ENCODE measurements around the gene TNIK. TPM values are rescaled to one million over a fixed set of nuclear protein-coding genes. Genes with fewer than 3 reads are reported as not detected.
A peak's percentile ranks its signal among the peaks of the same experiment; 100 is the strongest.

Gene TNIK
- total RNA-seq, 1 experiment from 2014 or later, result 7.0 TPM

DNA sequence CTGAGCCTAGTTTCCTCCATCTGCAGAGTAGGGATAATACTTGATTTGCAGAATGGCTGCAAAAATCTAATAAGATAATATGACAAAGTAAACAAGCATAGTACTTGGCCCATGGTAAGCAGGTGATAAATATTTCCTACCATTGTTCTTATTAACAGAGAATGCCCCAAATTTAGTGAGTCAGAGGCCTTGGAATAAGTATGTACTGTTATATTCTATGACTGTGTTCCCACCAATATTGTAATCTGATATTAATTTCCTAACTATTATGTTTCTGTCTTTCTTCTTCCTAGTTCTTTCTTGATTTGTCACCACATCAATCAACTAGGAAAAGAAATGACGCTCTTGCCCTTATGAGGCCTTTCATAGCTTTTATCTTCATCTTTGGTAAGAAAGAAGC is 255.3 kb downstream of the TNIK start:
- POLR2A ChIA-PET (ENCODE audit: unreplicated experiment), result no interaction called here
- intact Hi-C loops (cut with micrococcal nuclease), result no loop called here
- no peak overlapping the region for H3K4me3 ChIP-seq (ENCODE audit: low read length)

DNA sequence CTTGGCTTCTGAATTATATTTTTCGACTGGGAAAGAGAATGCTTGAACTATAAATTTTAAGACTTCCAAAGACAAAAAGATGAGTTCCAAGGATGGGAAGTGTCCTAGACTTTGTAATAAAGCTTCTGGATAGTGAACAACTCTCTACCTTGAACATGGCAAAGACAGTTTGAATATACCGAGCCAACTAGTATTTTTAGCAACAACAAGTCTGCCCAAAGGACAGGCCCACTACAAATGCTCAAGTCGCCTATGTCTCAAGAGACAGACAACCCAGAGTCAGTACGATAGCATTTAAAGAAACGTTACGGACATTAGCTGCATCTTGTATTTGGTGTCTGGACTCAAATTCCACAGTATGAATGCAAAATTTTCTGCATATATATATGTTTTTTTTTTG is 258.4 kb downstream of the TNIK start:
- Histone ChIP-seq H3K4me3 (ENCODE audit: low read length) (no peak overlapping the region), H3K27ac (ENCODE audit: low read length) (no peak overlapping the region), H3K36me3 (ENCODE audit: low read depth, low read length) (no peaks in the 10 kb centered on the region), H3K79me2 (ENCODE audit: low read length) (no peaks in the 10 kb centered on the region), H3K9ac (ENCODE audit: low read length) (no peak overlapping the region), H3K9me3 (ENCODE audit: low read length) (no peaks in the 10 kb centered on the region), H3K27me3 (ENCODE audit: low read length) (no peaks in the 10 kb centered on the region), H4K20me1 (ENCODE audit: low read length) (no peaks in the 10 kb centered on the region), H2AFZ (ENCODE audit: low read length) (no peak overlapping the region), H3F3A (ENCODE audit: low read length, unreplicated experiment) (peaks cover 4% of the 10 kb centered on the region), H3K9me2 (replicated peaks; ENCODE audit: low read length) (no peaks in the 10 kb centered on the region), H3K4me1 (ENCODE audit: insufficient read depth, low read length) (peaks cover 26% of the 10 kb centered on the region), H3K4me2 (ENCODE audit: low read length) (no peak overlapping the region)
- DNase-seq, result no peak
- BruUV-seq (replicated peaks), result no TSS peak
- no peak for TF ChIP-seq EZH2 (IDR thresholded peaks at IDR 0.05; ENCODE audit: low read length, unreplicated experiment)
- TF ChIP-seq, protein P1, sequence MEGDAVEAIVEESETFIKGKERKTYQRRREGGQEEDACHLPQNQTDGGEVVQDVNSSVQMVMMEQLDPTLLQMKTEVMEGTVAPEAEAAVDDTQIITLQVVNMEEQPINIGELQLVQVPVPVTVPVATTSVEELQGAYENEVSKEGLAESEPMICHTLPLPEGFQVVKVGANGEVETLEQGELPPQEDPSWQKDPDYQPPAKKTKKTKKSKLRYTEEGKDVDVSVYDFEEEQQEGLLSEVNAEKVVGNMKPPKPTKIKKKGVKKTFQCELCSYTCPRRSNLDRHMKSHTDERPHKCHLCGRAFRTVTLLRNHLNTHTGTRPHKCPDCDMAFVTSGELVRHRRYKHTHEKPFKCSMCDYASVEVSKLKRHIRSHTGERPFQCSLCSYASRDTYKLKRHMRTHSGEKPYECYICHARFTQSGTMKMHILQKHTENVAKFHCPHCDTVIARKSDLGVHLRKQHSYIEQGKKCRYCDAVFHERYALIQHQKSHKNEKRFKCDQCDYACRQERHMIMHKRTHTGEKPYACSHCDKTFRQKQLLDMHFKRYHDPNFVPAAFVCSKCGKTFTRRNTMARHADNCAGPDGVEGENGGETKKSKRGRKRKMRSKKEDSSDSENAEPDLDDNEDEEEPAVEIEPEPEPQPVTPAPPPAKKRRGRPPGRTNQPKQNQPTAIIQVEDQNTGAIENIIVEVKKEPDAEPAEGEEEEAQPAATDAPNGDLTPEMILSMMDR (conservative IDR thresholded peaks at IDR 0.05; ENCODE audit: low read depth, low read length), result no peak
- no peak for TF ChIP-seq EZH2phosphoT487 (IDR thresholded peaks at IDR 0.05; ENCODE audit: borderline replicate concordance, low read length)
- CTCF ChIA-PET, result no interaction called here
- POLR2A ChIA-PET (ENCODE audit: unreplicated experiment), result no interaction called here
- ATAC-seq, result no peak
- intact Hi-C loops (cut with micrococcal nuclease), result no loop called here

More for the DNA sequence above, 255.3 kb downstream of the TNIK start:
- Histone ChIP-seq H3K4me2 (ENCODE audit: low read length) (no peak overlapping the region), H3K27ac (ENCODE audit: low read length) (no peak overlapping the region), H3K4me1 (ENCODE audit: insufficient read depth, low read length) (peaks cover 13% of the 10 kb centered on the region), H4K20me1 (ENCODE audit: low read length) (no peaks in the 10 kb centered on the region), H2AFZ (ENCODE audit: low read length) (no peak overlapping the region), H3K9me2 (replicated peaks; ENCODE audit: low read length) (no peaks in the 10 kb centered on the region), H3K27me3 (ENCODE audit: low read length) (no peaks in the 10 kb centered on the region), H3K9ac (ENCODE audit: low read length) (no peak overlapping the region), H3F3A (ENCODE audit: low read length, unreplicated experiment) (no peaks in the 10 kb centered on the region), H3K79me2 (ENCODE audit: low read length) (no peaks in the 10 kb centered on the region), H3K36me3 (ENCODE audit: low read depth, low read length) (no peaks in the 10 kb centered on the region), H3K9me3 (ENCODE audit: low read length) (no peaks in the 10 kb centered on the region)
- ATAC-seq (peak; percentile 80), DNase-seq (peak; percentile 51)
- no TSS peak for BruUV-seq (replicated peaks)
- CTCF ChIA-PET, result no interaction called here
- TF ChIP-seq, protein P1 (conservative IDR thresholded peaks at IDR 0.05; ENCODE audit: low read depth, low read length), result no peak
- TF ChIP-seq EZH2 (IDR thresholded peaks at IDR 0.05; ENCODE audit: low read length, unreplicated experiment) (no peak), EZH2phosphoT487 (IDR thresholded peaks at IDR 0.05; ENCODE audit: borderline replicate concordance, low read length) (no peak)

DNA sequence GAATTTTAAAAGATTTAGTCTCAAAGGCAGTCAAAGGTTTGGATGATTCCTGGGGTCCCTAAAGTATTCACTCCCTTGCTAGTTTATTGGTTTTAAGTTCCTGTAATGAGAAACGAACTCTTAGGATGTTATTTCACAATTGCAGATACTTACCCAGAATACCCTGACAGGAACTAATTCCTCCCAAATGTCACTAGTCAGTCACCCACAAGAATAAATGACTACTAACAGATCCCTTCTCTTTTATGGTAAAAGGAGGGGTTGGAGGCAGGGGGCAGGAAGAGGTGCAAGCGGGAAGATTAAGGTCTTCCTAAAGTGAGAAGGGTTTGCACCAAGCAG is 259.5 kb downstream of the TNIK start:
- ATAC-seq (no peak), DNase-seq (no peak)
- H3K9me3 ChIP-seq (ENCODE audit: low read length), result no peaks in the 10 kb centered on the region
- H3K27me3 ChIP-seq (ENCODE audit: low read length), result no peaks in the 10 kb centered on the region
- H3K36me3 ChIP-seq (ENCODE audit: low read depth, low read length), result no peaks in the 10 kb centered on the region
- H3K4me1 ChIP-seq (ENCODE audit: insufficient read depth, low read length), result peaks cover 26% of the 10 kb centered on the region
- no peak overlapping the region for H3K4me2 ChIP-seq (ENCODE audit: low read length)
- intact Hi-C loops (cut with micrococcal nuclease), result no loop called here
- H3K4me3 ChIP-seq (ENCODE audit: low read length), result no peak overlapping the region
- BruUV-seq (replicated peaks), result no TSS peak
- H3F3A ChIP-seq (ENCODE audit: low read length, unreplicated experiment), result peaks cover 4% of the 10 kb centered on the region
- no peak overlapping the region for H2AFZ ChIP-seq (ENCODE audit: low read length)
- ChIA-PET POLR2A (ENCODE audit: unreplicated experiment) (no interaction called here), CTCF (no interaction called here)
- H3K9ac ChIP-seq (ENCODE audit: low read length), result no peak overlapping the region
- no peaks in the 10 kb centered on the region for H3K79me2 ChIP-seq (ENCODE audit: low read length)
- H3K9me2 ChIP-seq (replicated peaks; ENCODE audit: low read length), result no peaks in the 10 kb centered on the region
- no peak for TF ChIP-seq EZH2 (IDR thresholded peaks at IDR 0.05; ENCODE audit: low read length, unreplicated experiment)
- no peak for TF ChIP-seq EZH2phosphoT487 (IDR thresholded peaks at IDR 0.05; ENCODE audit: borderline replicate concordance, low read length)
- TF ChIP-seq, protein P1 (conservative IDR thresholded peaks at IDR 0.05; ENCODE audit: low read depth, low read length), result no peak
- no peaks in the 10 kb centered on the region for H4K20me1 ChIP-seq (ENCODE audit: low read length)
- H3K27ac ChIP-seq (ENCODE audit: low read length), result no peak overlapping the region
